HG03066 (cell line): ENCODE data around the gene SHC2.
"Not testable (repeated sequence)": the region's sequence is repeated elsewhere in the genome, so short reads cannot be mapped to it uniquely, and the experiment has no call there.

Experiments
- ATAC-seq: cut with Tn5 transposase; IDR thresholded peaks from one replicate; pipeline ENCODE4 v1.9.1; 2021; ENCODE audit warnings: low read depth; ENCODE audit not compliant: unreplicated experiment

Gene SHC2

DNA sequence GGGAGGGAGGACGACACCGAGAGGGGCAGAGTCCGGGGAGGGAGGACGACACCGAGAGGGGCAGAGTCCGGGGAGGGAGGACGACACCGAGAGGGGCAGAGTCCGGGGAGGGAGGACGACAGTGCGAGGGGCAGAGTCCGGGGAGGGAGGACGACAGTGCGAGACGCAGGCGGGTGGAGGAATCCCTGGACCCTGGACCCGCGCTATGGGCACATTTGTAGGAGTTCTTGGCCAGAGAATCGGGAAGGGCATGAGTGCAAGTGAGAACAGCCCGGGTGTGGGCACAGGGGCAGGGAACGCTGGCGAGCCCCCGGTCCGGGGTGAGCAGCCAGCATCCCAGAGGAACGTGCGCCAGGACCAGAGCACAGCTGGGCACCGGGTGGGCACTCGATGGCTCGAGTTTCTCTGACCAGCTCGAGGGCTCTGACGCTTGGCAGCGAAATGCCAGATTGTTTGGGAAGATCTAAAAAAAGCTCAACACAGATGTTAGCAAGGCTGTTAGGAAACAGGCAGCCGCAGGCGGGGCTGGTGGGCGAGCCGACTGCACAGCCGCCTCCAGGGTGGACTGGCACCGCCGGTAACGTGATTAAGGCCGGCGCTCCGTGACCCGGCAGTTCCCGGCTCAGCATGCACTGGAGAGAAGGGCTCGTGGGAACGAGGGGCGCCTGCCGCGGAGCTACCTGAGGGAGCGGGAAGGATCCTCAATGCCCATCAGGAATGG lies 33.9 kb downstream of the SHC2 start:
- no peak for ATAC-seq

DNA sequence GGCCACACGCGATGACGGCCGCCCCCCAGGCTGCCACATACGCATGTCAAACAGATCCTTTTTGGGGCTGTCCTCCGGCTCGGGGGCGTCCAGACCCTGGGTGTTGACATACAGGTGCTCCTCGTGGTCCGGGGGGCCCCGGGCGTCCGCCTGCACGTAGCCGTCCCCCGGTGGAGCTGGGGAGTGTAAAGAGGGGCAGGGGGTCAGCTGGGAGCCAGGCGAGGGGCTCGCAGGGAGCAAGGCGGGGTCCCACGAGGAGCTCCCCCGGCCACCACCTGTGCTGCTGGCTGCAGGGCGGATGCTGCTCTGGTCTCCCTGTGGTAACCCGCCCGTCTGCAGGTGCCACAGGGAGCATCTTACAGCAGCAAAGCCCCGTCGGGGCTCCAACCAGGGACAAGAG lies 35.8 kb downstream of the SHC2 start:
- ATAC-seq, result no peak

GRCh38 chr19:424546-424945 lies 36.3 kb downstream of the SHC2 start:
- ATAC-seq, result no peak

- no peak for ATAC-seq
These were observed 37.0 kb downstream of the SHC2 start for GRCh38 chr19:423691-424466.

DNA sequence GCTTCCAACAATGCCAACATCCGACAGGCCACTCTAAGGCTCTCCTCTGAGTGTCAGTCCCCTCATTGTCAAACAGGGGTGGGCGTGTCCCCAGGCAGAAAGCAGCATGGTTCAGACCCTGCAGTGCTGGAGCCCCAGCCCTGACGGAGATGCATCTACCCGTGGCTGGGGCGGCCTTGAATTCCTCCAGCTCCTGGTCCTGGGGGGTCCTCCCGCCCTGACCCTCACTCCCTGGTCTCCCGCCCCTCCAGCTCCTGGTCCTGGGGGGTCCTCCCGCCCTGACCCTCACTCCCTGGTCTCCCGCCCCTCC lies 38.0 kb downstream of the SHC2 start:
- ATAC-seq, result not testable (repeated sequence)

DNA sequence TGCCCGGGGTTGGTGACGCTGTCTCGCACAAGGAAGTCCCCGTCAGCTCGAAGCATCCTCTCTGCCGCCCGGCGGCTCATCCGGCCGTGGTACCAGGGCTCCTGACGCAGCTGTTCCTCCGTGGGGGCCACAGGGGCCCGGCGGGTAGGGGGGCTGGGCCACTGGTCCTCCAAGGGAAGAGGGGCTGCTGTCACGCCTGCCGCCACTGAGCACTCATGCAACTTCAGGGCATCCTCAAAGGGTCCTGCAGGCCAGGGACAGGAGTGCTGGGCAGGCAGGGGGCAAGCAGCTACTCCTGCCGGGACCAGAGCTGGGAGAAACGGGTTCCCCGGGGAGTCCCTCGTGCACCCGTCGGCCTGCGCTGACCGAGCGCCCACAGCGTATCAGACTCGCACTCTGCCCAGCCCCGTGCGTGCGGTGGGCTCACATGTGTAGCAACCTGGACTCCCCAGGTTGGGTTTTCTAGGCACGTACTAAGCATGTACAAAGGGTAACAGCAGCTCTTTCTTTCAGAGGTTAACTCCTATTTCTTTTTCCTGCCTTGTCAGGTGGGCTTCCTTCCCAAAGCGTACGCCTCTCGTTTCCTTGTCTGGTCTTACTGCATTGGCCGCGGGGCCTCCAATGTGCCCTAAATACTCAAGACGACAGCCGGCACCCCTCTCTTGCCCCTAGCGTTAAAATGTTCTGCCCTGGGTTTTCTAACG lies 38.5 kb downstream of the SHC2 start:
- no peak for ATAC-seq

DNA sequence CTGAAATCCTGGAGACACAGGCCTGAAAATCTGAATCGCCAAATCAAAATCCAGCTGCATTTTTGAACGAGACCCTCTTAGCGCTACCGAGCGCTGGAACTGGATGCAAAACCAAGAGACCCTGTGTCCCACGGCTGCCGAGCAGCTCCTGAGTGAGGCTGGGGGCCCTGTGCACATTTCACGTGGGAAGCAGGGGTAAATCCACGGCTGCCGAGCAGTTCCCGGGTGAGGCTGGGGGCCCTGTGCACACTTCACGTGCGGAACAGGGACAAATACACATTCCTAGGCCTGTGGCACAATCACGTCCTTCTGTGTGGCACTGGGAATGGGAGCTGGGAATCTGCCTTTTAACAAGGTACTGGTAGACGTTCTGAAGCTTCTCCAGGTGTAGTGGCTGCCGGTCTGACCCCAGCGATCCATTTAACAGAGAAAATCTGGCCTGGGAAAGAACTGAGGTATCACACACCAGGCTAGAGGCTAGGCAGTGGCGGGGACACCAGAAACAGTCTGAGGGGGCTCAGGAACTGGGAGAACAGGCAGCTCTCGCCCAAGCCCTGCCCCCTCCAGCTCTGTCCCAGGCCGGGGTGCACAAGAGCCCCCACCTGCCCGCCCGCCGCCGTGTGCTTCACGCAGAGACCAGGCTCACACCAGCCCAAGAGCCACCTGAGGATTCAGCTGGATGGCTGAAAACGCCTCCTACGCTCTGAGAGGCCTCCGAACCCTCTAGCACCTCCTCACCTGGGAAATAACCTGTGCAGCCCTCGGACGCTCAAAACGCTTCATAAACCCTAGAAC lies 40.9 kb downstream of the SHC2 start:
- no peak for ATAC-seq

DNA sequence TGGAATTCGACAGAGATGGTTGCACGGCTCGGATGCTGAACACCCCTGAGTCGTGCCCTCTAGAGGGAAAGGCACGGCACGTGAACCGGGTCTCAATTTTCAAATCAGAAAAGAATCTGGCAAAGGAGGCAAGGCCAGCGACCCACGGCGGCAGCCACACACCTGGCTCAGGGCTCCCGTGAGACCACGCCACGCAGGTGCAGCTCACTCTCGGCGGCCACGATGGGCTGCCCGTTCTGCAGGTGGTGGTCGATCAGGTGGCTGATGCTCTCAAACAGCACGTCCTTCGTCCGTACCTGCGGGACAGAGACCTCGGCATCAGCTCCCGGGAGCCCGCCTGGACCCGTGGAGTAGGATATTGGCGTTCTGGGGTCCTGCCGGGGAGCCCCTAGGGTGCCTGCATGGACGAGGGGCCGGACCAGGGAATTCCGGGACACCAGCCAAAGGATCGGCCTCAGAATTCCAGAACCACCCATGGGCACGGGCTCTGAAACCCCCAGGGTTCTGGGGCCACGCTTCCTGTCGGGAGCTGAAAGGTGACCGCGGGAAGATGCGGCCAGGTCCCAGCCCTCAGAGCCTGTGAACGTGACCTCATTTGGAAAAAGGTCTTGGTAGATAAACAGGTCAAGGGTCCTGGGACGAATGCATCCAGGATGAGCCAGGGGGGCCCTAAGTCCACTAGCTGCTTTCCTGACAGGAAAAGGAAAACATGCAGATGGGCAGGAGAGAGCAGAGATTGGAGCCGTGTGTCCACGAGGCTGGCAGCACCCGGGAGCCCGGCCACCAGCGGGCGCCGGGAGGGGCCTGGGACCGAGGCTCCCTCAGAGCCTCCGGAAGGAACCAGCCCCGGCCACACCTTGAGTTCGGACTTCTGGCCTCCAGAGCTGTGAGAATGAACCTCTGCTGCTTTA lies 41.8 kb downstream of the SHC2 start:
- no peak for ATAC-seq

- no peak for ATAC-seq
These were observed 44.4 kb downstream of the SHC2 start for GRCh38 chr19:416416-416815.

DNA sequence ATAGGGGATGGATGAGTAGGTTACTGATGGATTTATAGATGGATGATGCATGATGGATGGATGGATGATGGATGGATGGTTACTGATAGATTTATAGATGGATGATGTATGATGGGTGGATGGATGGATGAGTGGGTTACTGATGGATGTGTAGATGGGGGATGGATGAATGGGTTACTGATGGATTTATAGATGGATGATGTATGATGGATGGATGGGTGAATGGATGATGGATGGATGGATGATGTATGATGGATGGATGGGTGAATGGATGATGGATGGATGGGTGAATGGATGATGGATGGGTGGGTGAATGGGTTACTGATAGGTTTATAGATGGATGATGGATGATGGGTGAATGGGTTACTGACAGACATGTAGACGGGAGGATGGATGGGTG lies 45.5 kb downstream of the SHC2 start:
- no peak for ATAC-seq

- no peak for ATAC-seq
These were observed 46.9 kb downstream of the SHC2 start for GRCh38 chr19:413756-414420.

DNA sequence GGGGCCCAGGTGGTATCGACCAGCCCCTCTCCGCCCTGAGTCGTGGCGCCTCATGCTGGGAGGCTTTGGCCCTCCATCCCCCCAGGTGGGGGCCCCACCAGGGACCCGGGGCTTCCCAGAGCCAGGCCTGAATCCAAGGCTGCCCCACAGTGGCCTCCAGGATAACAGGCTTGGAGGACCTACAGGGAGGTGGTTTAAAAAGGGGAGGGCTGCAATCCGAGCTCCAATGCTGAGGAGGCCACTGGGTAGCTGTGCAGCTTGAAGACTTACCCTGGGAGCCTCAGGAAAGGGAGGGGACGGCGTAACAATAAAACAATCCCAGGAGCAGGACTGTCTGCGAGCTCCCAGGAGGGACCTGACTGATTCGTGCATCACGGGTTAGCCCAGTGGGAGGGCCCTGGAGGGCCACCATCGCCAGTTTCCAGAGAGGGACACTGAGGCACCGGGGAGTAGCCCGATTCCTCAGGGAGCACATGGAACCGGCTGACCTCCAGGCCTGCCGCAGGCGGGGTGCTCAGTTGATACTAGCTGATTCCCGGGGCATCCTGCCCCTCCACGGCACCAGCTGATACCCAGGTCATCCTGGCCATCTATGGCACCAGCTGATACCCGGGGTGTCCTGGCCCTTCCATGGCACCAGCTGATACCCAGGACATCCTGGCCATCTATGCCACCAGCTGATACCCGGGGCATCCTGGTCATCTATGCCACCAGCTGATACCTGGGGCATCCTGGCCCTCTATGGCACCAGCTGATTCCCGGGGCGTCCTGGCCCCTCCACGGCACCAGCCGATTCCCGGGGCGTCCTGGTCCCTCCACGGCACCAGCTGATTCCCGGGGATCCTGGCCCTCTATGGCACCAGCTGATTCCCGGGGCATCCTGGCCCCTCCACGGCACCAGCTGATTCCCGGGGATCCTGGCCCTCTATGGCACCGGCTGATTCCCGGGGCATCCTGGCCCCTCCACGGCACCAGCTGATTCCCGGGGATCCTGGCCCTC lies 48.2 kb downstream of the SHC2 start:
- ATAC-seq, result no peak

DNA sequence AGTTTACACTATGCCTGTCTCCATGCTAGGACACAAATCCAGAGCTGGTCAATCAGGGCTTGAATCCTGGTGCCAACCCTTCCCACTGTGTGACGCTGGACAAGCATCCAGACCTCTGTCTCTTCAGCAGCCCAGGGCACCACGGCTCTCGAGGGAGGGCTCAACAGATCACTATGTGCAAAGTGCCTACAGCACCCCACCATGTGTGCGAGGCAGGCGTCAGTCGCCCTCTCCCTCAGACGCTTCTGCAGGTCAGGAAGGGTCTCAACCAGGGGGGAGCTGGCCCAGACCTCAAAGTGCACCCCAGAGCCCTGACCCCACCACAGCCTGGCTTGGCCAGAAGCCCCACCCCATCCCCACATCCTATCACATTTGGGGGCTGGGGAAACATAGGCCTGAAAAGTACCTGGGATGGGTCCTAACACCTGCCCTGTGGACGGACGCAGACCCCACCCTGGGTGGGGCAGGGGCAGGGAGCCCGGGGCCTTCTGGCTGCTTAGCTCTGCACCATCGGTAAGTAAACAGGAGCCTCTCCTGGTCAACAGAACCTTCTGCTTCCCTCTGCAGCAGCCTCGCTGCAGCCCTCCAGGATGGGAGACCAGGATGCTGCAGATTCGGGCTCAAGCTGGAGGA lies 49.0 kb downstream of the SHC2 start:
- ATAC-seq, result no peak

DNA sequence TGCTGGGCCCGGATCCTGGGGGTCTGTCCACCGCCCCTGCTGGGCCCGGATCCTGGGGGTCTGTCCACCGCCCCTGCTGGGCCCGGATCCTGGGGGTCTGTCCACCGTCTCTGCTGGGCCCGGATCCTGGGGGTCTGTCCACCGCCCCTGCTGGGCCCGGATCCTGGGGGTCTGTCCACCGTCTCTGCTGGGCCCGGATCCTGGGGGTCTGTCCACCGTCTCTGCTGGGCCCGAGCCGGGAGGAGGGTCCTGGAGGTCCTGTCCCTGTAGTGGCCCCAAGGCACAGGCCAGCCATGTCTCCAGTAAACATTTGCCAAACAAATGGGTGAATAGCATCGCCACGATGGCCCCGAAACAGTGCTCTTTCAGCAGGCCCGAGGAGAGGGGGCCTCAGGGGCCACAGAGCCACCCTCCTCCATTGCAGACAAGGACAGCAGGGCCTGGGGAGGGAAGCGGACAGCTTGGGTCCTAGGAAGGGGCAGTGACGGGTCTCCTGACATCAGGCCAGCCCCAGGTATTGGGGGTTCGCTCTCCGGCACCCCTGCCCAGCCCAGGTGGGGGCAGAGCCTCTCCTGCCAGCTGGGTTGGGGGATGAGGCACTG lies 49.6 kb downstream of the SHC2 start:
- not testable (repeated sequence) for ATAC-seq

DNA sequence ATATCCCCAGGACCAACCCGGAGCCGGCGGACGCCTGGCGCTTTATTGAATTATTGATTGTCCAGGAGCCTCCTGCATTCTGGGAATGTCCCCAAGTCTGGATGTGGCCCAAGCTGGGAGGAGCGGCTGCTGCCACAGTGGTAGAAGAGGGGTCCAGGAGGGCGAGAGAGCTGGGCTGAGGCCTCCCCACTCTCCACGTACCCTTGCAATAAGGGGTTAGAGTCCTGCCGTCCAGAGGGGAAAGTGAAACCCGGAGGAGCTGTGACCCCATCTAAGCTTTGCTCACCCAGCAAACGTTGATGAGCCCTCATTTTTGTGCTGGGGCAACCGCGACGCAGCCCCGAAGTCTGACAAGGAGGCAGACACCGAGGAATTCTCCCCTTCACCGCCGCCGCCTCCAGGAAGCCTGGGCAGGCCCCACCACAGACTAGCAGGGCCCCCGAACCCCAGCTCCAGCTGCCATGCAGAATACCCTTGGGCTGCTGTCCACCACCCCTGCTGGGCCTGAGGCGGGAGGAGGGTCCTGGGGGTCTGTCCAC lies 50.5 kb downstream of the SHC2 start:
- no peak for ATAC-seq

DNA sequence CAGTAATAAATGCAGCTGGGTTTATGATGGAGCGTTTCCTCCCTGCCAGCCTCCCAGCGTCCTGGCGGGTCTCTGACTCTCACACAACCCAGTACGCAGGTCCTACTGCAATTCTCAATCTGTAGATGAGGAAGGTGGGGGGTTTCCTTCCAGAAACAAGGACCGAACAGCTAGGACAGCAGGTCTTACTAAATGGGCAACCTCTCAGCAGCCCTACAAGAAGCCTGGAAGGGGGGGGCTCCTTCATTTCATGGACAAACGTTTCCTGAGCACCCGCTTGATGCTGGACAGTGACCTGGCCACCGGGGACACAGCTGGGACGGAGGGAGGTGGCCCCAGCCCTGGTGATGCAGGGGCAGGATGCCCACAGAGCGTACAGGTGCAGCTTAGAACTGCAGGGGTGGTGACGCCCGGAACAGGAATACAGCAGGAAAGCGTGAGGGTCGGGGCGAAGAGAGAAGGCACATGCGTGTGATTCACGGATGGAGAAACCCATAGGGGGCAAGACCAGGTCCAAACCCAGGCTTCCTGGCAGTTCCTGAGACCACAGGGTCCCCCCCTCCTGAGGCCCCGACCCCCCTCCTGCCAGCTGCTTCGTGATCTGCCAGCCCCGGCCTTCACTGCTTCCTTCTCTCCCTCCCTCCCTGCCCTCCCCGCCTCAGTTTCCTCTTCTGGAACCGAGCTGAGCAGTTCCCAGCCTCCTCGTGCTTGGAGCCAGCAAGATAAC lies 51.2 kb downstream of the SHC2 start:
- no peak for ATAC-seq
